Epidermal melanocyte (primary cell): ENCODE measurements around the gene UBE2S.

Experiments
- DNase-seq: peaks from one replicate; pipeline ENCODE4 v3.0.0; 2011; ENCODE audit warnings: low spot score; ENCODE audit not compliant: insufficient read length

Gene UBE2S

DNA sequence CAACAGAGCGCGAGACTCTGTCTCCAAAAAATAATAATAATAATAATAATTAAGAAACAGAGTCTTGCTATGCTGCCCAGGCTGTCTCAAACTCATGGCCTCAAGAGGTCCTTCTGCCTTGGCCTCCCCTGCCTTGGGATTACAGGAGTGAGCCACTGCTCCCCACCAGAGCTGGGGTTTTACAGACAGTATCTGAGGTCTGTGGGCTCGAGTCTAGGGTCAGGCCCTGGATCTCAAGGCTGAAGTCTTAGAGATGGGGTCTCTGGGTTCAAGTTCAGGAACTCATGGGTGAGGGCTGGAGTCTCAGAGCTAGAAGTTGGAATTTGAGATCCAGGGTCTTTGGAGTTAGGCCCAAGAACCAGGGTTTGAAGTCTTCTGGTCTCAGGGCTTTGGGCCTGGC is 40.8 kb downstream of the UBE2S start:
- no peak for DNase-seq

DNA sequence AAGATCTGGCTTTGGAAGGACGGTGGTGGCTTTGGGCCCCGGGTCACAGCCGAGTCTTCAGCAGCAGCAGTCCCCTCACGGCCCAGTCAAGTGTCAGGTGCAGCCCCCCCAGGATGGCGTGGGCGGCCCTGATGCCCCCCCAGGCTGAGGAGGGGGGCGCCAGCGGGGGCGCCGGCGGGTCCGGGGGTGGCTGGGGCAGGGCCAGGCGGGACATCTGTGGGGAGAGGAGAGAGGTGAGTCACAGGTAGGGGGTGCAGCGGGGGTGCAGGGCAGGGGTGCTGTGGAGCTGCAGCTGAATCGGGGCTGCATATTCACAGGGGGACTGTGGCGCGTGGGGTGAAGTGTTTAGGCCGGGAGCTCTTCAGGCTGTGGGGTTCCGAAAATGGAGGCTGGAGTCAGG is 41.6 kb downstream of the UBE2S start:
- DNase-seq: no peak

DNA sequence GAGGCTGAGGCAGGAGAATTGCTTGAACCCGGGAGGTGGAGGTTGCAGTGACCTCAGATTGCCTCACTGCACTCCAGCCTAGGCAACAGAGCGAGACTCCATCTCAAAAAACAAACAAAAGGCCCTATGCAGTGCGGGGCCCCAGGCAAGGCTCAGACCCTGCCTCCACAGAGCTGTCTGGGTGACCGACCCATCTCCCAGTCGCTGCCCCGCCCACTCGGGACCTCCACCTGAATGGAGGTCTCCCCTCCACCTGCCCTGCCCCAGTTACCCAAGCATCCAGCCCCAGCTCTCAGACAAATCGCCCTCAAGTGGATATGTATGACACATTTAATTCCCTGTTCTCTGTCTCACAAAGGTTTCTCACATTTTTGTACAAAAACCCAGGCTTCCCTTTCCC is 42.3 kb downstream of the UBE2S start:
- no peak for DNase-seq

DNA sequence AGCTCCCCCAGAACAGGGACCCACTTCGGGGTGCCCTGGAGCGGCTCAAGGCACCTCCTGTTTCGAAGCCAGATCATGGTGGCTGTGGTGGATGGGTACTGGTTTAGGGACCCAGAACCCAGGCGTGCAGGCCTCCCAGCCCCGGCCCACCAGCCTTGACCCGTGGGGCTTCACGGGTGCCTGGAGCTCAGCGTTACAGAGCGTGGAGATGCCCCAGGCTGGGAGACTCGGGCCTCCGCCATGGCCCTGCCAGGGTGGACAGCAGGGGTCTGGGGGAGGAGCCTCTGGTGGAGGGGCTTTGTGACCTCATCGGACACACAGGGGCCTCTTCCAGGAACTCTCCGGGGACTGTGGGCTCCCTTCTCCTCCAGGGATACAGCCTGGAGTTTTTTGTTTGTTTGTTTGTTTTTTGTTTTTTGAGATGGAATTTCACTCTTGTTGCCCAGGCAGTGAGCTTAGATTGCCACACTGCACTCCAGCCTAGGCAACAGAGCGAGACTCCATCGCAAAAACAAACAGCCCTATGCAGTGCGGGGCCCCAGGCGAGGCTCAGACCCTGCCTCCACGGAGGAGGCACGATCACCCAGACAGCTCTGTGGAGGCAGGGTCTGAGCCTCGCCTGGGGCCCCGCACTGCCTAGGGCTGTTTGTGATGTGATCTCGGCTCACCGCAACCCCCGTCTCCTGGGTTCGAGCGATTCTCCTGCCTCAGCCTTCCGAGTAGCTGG is 44.4 kb downstream of the UBE2S start, which contains the start of gene GARIN5B:
Gene GARIN5B (minus strand): TSS at position 271 of the 727 bp plus-strand sequence. CDS start 194 bp downstream, at position 77.
- no peak for DNase-seq

DNA sequence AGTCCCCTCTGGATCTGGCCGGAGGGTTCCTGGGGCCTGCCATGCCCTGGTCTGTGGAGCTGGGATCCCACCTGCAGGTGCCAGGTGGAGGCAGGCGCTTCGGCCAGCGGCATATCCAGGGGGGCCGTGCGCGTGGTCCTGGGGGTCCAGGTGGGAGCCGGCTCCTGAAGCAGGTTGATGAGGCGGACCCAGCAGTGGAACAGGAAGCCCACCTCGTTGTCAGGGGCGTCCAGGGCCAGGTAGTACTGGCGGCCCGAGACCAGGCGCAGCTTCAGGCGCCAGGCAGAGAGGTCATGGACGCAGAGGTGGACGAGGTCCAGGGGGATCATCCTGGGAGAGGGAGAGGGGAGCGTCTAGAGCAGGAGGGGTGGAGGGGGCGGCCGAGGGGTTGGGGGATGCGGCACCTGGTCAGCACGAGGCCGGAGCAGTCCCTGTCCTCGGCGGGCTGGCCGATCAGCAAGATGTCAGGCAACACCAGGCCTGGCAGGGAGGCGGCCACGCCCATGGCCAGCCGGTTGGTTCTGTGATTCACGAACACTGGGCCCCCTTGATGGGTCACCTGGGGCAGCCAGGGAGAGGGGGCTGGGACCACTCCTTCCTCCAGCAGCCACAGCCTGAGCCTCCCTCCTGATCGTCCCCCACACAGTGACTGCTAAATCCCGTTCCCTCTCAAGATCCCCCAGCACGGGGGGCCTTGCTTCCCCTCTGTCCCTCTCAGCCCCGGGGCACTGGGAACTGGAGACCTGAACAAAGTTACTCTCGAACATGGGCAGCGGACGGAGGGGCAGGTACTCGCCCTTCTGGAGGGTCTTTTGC is 45.2 kb downstream of the UBE2S start:
- DNase-seq: no peak

DNA sequence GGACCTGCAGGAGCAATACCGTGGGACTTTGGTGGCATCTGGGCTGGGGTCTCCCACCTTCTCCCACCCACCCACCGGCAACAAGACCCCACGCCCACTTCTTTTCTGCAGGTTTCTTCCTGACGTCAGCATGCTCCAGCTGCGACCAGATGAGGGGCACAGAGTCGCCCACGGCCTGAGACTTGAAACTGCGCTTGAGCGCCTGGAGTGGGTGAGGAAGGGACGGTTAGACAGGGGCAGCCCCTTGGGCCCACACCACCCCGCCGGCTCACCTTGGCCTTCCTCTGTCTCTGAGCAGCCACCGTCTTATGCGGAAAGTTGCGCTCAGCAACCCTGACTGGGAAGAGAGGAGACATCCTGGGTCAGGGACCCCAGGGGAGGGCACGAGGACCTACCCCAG is 46.7 kb downstream of the UBE2S start:
- DNase-seq: no peak

DNA sequence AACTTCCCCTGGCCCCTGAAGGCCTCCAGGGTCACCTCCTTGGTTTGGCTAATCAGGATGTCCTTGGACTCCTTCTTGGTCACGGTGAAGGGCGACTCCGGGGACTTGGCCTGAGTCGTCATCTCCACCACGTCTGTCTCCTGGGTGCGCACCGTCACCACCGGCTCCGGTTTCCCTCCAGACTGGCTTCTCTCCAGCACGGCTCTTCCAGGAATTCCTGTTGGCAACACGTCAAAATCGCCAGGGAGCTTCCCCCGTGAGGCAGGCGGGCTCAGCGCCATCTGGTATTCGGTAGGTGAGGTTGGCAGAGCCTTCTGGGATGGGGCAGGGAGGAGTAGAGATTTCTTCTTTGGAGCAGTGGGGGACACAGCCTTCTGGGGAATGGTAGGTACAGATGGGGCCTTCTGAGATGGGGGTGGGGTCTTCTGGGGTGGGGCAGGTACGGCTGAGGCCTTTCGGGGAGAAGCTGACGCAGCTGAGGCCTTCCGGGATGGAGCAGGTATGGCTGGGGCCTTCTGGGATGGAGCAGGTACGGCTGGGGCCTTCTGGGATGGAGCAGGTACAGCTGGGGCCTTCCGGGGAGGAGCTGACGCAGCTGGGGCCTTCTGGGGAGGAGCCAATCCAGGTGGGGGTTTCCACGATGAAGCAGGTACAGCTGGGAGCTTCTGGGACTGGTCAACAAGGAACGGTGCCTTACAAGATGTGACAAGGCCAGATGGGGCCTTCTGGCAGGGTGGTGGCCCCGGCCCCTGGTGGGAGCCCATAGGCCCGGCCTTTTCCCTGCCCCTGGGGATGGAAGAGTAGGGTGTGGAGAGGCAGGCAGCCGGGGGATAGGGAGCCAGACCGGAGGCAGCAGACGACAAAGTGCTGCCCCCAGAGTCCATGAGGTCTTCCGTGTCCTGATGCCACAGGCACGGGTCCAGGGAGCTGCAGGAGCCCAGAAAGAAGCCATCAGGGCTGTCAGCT is 48.4 kb downstream of the UBE2S start:
- DNase-seq: no peak

DNA sequence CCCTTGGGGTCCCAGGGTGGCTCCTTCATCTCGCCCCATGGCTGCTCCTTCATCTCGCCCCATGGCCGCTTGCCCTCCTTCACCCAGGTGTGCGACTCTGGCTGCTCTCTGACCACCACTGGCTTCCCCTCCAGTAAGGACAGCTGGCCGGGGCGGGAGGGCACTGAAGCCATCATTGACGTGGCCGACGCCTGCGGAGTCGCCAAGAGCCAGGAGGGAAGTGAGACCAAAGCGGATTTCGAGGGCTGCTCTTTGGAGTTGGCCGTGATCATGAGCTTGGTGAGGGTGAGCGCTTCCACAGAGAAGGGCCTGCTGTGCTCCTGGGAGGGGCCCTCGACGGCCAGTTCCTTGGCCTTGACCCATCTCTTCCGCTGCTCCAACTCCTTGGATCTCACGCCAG is 49.1 kb downstream of the UBE2S start:
- DNase-seq: no peak

DNA sequence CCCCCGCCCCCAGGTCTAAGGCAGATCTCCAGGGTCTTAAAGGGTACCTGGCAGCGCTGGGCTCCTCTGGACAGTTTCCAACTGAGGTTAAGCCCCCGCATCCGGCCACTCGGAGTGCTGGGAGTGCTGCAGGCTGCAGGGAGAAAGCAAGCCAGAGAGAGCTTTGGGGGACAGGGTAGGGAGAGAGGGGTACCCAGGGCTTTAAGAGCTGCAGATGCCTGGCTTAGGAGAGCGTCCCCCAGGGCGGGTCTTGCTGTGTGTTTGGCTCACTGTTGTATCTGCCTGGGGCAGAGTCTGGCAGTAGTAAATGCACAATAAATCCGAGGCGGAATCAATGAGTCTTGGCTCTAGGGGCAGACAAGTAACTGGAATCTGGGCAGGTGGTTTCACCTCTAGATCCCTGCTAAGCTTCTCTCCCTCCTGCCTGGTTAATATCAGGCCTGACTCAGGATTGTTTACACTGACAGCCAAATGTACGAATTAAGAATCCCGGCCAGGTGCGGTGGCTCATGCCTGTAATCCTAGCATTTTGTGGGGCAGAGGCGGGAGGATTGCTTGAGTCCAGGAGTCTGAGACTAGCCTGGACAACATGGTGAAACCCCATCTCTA is 52.3 kb downstream of the UBE2S start:
- no peak for DNase-seq

DNA sequence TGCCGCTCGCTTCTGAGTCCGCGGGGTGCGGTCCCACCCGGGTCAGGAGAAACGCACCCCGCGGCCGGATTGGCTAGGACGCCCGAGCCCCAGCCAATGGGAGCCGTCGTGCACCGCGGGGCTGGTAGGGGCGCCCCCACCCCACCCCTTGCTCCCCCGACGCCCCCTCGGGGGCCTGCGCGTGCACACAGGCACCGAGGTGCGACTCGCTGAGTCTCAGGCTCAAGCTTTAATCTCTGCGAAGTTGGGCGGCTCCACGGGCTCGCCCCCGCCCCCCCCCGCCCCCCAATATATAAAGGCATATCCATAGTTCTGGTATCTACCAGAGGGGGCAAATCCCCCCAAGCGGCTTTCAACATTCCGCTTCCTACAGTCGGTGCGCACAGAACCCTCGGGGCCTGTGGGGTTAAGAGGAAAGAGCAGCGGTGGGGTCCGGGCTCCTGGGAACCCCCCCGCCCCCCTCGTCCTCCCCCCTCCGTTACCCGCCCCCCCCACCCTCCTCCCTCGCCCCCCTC is 52.8 kb downstream of the UBE2S start, which contains the start of gene COX6B2:
Gene COX6B2 (minus strand): TSS at position 22 of the 515 bp plus-strand sequence. CDS start 198 bp downstream, outside the sequence.
- DNase-seq: no peak

DNA sequence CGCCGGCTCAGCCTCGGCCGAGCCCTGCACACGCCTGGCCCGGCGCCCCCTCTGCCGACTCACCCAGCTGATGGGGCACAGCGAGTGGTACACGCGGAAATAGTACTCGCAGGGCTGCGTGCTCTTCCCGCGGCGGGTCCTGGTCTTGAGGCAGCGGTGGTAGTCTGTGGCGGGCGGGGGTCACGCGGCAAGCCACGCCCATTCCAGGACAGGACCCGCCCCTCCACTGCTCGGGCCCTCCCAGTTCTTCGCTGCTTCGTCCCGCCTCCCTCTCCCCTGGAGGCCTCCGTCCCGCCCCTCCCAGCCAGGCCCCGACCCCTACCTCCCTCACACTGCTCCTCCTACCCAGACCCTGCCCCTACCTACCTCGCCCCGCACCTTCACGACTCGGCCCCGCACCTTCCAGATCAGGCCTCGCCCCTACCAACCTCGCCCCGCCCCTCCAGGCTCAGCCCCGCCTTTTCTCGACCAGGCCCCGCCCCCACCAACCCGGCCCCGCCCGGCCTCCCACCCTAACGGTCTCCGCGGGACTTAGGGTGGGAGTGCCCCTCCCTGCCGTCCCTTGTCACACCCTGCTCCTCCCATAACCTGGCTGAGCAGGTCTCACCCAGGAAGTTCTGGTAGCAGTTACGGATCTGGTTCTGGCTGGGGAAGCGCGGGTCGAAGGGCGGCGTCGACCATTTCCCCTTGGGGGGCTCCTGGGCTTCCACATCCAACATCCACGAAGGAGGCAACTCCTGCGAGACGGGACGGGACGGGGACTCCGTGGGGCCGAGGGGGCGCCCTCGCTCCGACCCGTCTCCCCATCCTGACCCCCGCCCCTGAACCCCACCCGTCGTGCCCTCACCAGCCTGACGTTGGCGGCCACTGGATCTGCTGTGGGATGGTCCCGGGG is 53.5 kb downstream of the UBE2S start:
- DNase-seq: peak; percentile 93

DNA sequence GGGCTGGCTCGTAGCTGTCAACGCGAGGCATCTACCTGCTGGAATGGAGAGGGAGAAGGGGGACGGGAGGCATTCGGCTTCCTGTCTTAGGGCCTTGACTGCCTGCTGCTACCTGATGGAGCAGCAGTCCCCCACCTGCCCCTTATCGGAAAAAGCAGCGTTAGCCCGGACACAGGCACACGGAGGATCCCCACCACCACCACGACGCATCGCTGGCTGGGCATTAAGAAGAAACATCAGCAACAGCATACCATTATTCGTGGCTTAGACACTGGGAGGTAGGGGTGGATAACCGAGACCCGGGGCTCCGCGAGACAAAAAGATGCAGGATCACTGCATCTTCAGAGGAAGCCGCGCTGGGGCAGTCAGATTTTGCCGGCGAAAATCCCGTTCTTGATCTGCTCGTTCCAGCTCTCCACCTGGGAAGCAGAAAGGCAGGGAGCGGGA is 54.2 kb downstream of the UBE2S start:
- no peak for DNase-seq

DNA sequence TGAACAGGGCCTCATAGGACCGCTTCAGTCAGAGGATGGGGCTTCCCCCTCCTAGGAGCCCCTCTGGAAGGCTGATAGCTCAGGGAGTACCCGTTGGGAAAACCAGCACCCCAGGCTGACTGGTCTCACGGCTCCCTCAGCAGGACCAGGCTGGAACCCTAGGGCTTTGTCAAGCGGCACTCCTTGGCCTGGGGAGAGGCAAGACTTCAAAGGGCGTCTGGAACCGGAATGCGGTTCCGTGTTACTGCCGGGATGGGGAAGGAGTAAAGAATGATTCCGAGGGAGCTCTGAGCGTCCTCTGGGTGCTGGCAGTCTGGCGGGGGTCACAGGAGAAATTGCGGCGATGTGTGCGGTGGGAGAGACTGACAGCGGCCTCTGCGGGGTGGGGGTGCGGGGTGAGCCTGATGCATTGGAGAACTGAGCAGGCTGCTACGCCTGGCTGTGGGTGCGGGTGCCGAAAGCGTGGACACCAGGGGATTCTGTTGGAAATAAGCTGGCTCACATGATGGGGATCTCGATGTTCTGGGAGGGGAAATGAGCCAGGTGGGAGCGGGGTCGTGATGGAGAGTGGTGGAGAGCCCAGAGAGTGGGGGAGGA is 54.9 kb downstream of the UBE2S start:
- DNase-seq: no peak

DNA sequence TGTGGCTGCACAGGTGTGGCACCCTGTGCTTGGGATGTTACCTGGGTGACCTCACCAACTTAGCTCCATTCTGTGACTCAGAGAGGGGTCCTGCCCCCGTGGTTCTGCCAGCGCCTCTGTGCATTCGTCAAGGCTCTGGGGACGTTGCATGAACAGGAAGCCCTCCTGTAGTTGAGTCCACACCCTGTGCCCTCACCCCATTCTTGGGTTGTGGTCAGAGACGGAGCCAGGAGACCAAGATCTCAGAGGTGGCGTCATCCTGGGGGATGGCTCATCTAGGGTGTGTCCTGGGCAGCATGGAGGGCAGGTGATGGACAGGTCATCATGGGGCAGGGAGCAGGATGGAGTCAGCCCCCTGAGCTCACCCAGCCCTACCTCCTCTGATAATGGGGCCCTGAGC is 55.5 kb downstream of the UBE2S start:
- no peak for DNase-seq

DNA sequence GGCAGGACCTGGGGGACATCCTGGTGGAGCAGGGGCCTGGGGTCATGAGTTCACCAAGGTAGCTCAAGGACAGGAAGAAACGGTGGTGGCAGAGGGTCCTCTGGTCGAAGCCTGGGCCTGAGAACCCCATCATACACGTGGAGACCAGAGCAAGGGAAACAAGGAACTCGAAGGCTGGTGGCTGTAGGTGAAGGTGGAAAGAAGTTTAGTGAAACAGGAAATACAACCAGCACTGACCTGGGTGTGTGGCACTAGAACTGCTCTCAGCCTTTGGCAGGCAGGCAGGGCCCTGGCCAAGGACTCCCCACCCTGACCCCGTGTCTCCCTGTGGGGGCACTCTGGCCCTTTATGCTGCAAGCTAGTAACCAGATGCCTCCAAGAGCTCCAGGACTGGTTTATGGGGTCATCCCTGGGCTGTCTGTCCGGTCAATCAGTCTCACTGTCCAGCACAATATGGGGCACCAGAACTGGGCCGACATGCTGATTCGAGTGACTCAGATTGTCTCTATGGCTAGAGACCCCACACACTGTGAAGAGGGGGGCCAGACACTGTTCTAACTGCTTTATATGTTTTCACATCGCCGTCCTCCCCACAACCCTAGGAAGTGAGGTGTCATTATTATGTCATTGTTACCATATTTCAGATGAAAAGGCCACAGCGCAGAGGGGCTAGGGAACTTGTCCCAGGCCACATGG is 56.8 kb downstream of the UBE2S start:
- DNase-seq: no peak
